ENCODE data around the gene RGPD3.
"Not testable (repeated sequence)": the region's sequence is repeated elsewhere in the genome, so short reads cannot be mapped to it uniquely, and the experiment has no call there.

The RGPD3 gene

GRCh38 chr2:106468107-106468506 lies at the start of gene RGPD3:
TSS of gene RGPD3 (minus strand) at chr2:106468413. CDS start at chr2:106468288, 125 bp downstream.
- DNase-seq (ENCODE audit: low read depth in 2 of 2), result not testable (repeated sequence)

- DNase-seq (ENCODE audit: low read depth in 2 of 2), result no peak
Measured at GRCh38 chr2:106517329-106517728, 49.1 kb upstream of the RGPD3 start.

GRCh38 chr2:106516864-106517263 lies 48.7 kb upstream of the RGPD3 start:
- no peak for DNase-seq (ENCODE audit: low read depth in 2 of 2)

DNA sequence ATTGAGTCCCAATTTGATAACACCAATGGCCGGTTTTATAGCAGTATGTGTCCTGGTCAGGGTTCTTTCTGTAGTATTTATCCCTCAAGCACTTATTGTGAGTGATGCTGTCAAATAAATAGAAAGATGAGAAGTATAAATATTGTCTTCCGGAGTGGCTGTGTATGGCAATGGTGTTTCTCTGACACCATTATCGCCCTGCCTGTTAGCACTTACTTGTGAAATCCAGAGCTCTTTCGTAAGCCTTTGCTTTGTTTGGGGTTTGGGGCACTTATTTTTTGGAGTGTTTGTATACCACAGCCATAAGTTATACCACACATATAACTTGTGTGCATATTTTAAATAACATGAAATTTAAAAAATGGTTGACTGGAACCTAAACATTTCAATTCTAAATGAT lies 48.2 kb upstream of the RGPD3 start:
- no peak for DNase-seq (ENCODE audit: low read depth in 2 of 2)

- not testable (repeated sequence) for DNase-seq (ENCODE audit: low read depth in 2 of 2)
Measured at GRCh38 chr2:106514827-106515226, 46.6 kb upstream of the RGPD3 start.

GRCh38 chr2:106513391-106513790 lies 45.2 kb upstream of the RGPD3 start:
- not testable (repeated sequence) for DNase-seq (ENCODE audit: low read depth in 2 of 2)

- DNase-seq (ENCODE audit: low read depth in 2 of 2), result not testable (repeated sequence)
Measured at GRCh38 chr2:106511934-106512333, 43.7 kb upstream of the RGPD3 start.

DNA sequence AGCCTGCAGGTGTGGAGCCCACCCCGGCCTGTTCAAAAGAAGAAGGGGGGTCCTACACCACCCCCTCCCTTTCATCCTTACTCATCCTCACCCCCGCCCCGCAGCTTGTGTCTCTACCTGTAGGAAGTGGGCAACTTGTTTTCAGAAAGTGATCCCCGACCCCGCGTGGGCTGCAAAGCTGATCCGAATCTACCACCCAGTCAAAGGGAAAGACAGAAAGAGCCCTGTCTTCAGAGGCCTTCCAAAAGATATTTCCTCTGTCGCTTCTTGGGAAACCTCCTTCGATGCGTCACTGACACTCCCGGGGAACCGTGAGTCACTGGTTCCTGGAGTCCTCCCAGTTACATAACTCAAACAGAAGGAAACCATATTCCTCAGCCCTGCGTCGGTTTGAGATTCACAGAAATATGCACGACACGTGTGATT lies 43.3 kb upstream of the RGPD3 start:
- not testable (repeated sequence) for DNase-seq (ENCODE audit: low read depth in 2 of 2)

DNA sequence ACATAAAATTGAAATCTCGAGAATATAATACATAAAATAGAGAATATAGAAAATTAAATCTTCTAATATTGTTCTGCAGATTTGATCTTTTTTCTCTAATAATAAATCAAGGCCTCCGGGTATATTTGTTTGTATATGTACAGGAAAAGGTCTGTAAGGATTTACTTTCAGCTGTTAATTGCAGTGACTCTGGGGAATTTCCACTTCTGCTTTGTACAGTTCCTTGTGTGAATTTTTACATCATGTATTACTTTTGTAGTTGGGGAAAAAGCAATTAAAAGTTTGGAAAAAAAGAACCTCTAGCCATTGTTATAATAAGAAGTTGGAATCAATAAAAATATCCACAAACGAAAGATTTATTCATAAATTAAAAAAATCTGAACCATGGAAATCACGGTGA lies 42.6 kb upstream of the RGPD3 start:
- DNase-seq (ENCODE audit: low read depth in 2 of 2), result not testable (repeated sequence)

DNA sequence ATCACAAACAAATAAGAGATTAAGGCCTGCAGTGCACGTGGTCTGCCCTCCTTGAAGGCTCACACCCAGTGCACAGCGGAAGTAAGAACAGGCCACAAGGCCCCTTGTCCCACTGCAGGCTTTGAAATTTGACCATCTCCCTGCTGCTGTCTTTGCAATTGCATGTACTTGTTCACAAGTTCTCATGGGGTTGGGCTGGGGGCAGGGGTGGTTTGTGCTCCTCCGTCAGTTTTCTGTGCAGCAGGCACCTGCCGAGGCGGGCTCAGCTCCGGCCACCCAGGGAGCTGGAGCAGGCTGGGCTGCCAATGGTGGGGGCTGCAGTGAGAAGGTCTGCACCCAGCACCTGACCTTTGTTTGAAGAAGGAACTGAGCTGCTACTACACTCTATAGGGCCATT lies 41.2 kb upstream of the RGPD3 start:
- DNase-seq (ENCODE audit: low read depth in 2 of 2), result not testable (repeated sequence)

DNA sequence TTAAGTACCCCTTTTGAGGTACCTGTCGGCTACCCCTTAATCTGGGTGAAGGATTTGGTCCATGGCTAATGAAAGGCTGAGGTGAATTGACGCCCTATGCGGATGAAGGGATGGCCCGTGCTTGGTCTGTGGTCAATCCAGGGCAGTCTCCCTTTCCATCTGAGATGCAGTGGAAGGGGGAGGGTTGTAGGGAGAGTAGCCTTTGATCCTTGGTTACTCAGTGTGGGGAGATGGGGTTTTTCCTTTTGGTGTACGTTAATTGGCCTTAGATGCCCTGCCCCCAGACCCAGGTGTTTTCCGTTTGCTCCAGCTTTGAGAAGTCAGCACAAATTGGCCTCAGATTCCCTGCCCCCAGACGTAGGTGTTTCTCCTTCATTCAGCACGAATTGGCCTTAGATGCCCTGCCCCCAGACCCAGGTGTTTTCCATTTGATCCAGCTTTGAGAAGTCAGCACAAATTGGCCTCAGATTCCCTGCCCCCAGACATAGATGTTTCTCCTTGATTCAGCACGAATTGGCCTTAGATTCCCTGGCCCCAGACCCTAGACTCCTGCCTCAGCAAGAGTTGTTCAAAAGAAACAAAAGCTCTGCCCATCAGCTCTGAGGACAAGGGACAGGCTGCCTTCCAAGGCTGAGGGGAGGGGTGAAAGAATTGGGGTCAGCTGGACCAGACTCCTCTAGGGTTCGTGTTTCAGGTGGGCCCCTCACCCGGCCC lies 40.6 kb upstream of the RGPD3 start:
- not testable (repeated sequence) for DNase-seq (ENCODE audit: low read depth in 2 of 2)

DNA sequence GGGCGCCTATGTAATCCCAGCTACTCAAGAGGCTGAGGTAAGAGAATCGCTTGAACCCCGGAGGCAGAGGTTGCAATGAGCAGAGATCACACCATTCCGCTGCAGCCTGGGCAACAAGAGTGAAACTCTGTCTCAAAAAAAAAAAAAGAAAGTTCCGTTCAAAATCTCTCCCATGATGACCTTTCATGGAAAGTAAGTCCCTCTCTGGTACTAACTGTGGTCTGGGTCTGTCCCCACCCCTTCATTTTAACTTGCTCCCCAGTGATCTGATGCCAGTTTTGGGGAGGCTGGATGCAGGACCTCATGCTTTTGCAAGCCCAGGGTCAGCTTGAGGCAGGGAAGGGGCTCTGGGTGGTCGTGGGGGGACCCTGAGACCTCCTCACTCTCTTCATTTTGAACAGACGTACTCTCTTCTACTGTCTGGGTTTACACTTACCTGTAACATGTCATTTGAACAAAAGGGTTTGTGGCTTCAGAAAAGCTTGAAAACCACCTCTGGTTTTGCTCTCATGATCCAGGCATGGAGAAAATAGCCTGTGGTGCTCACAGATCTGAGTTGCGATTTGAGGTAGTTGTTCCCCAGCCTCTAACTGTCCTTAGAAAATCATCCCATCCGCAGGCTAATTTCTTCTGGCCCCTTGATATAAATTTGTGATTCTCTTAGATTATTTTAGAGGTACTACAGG lies 37.9 kb upstream of the RGPD3 start:
- DNase-seq (ENCODE audit: low read depth in 2 of 2), result not testable (repeated sequence)

GRCh38 chr2:106504787-106505186 lies 36.6 kb upstream of the RGPD3 start:
- not testable (repeated sequence) for DNase-seq (ENCODE audit: low read depth in 2 of 2)

GRCh38 chr2:106504192-106504591 lies 36.0 kb upstream of the RGPD3 start:
- not testable (repeated sequence) for DNase-seq (ENCODE audit: low read depth in 2 of 2)

DNA sequence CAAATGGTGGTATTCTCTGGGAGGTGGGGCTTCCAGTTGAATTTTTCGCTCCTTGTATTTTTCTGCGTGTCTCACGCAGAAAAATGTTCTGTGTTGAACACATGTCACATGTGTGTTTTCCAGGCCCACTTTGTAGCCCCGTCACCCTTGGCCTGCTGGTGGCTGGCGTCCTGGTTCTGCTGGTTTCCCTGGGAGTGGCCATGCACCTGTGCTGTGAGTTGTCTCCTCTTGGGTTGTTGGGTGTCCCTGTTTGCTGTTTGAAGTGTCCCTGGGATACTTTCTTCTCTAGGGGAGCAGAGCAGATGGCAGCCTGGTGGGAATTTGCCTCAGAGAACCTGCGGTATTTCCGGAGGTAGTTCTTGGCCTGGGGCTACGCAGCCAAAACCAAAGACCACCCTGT lies 34.1 kb upstream of the RGPD3 start:
- DNase-seq (ENCODE audit: low read depth in 2 of 2), result not testable (repeated sequence)

GRCh38 chr2:106500350-106500749 lies 32.1 kb upstream of the RGPD3 start:
- DNase-seq (ENCODE audit: low read depth in 2 of 2), result not testable (repeated sequence)

DNA sequence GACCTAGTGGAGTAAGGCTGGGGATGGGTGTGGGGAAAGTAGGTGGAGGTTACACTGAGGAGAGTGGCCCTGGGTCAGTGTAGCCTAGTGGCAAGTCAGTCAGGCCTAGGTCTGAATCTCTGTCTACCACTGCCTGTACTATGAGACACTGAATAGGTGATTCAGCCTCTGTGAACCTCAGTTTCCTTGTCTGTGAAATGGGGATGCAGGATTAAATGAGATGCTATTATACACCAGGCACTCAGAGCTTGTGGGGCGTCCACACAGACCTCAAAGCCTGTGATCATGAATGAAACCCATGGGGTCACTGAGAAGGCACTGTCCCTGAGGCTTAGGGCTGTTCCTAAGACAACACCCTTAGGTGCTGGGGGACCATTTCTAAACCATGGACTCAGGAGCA lies 30.3 kb upstream of the RGPD3 start:
- not testable (repeated sequence) for DNase-seq (ENCODE audit: low read depth in 2 of 2)

- DNase-seq (ENCODE audit: low read depth in 2 of 2), result not testable (repeated sequence)
Measured at GRCh38 chr2:106492913-106493312, 24.7 kb upstream of the RGPD3 start.

DNA sequence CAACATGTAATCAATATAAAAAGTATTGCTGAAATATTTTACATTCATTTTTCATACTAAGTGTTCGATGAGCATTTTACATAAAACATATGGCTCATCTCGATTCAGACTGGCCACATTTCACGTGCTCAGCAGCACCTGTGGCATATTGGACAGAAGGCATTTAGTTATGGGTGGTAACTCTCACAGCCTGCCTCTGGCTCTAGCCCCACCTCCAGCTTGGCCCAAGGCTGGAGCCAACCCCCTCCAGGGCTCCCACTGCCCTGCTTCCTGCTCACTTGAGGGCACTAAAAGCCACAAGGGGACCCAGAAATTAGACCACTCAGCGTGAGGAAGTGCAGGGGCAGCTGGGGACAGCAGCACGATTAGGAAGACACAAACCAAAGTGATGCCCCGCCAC lies 24.2 kb upstream of the RGPD3 start:
- not testable (repeated sequence) for DNase-seq (ENCODE audit: low read depth in 2 of 2)

GRCh38 chr2:106489701-106490100 lies 21.5 kb upstream of the RGPD3 start:
- not testable (repeated sequence) for DNase-seq (ENCODE audit: low read depth in 2 of 2)

- not testable (repeated sequence) for DNase-seq (ENCODE audit: low read depth in 2 of 2)
Measured at GRCh38 chr2:106487386-106488191, 19.4 kb upstream of the RGPD3 start.

Measured in stimulated activated CD8-positive, alpha-beta memory T cell treated with anti-CD3 and anti-CD28 coated beads, Interleukin-2, amount 100 ng/mL, for 1 hour (primary cell).